Activated CD4-positive, alpha-beta T cell treated with anti-CD3 and anti-CD28 coated beads for 4 hours (primary cell): ENCODE results near the gene GNE.
"Not testable (repeated sequence)": the region's sequence is repeated elsewhere in the genome, so short reads cannot be mapped to it uniquely, and the experiment has no call there.

Experiments
- DNase-seq, 2 donors: peaks; one replicate each; pipeline ENCODE4 v3.0.0-alpha.2; 2020

Gene GNE

GRCh38 chr9:36258208-36258995 is at the start of gene GNE:
GNE (minus strand) TSS chr9:36258448; CDS start chr9:36249355, 9,093 bp downstream.
- peak; percentile 98 for DNase-seq

GRCh38 chr9:36306471-36307306 is 48.4 kb upstream of the GNE start:
- DNase-seq = no peak

GRCh38 chr9:36304366-36304765 is 46.1 kb upstream of the GNE start:
- not testable (repeated sequence) for DNase-seq

GRCh38 chr9:36301227-36301626 is 43.0 kb upstream of the GNE start:
- no peak for DNase-seq

- DNase-seq = no peak
These were observed 40.3 kb upstream of the GNE start for GRCh38 chr9:36298566-36298965.

GRCh38 chr9:36297798-36298197 is 39.5 kb upstream of the GNE start:
- DNase-seq = no peak

- DNase-seq = not testable (repeated sequence)
These were observed 36.7 kb upstream of the GNE start for GRCh38 chr9:36294996-36295395.

GRCh38 chr9:36293918-36294317 is 35.7 kb upstream of the GNE start:
- no peak for DNase-seq

- no peak for DNase-seq
These were observed 34.9 kb upstream of the GNE start for GRCh38 chr9:36293171-36293570.

GRCh38 chr9:36292641-36293040 is 34.4 kb upstream of the GNE start:
- no peak for DNase-seq

- no peak for DNase-seq
These were observed 32.7 kb upstream of the GNE start for GRCh38 chr9:36290996-36291395.

- DNase-seq = no peak
These were observed 31.7 kb upstream of the GNE start for GRCh38 chr9:36289836-36290435.

- no peak for DNase-seq
These were observed 29.8 kb upstream of the GNE start for GRCh38 chr9:36288070-36288469.

- no peak for DNase-seq
These were observed 28.1 kb upstream of the GNE start for GRCh38 chr9:36286388-36286787.

- no peak for DNase-seq
These were observed 26.0 kb upstream of the GNE start for GRCh38 chr9:36284226-36284625.

- DNase-seq = no peak
These were observed 24.0 kb upstream of the GNE start for GRCh38 chr9:36282275-36282674.

- DNase-seq = no peak
These were observed 22.7 kb upstream of the GNE start for GRCh38 chr9:36280989-36281388.

- no peak for DNase-seq
These were observed 20.0 kb upstream of the GNE start for GRCh38 chr9:36278243-36278642.

- no peak for DNase-seq
These were observed 18.5 kb upstream of the GNE start for GRCh38 chr9:36276781-36277181.

GRCh38 chr9:36276254-36276653 is 18.0 kb upstream of the GNE start:
- DNase-seq = no peak

- no peak for DNase-seq
These were observed 16.8 kb upstream of the GNE start for GRCh38 chr9:36275060-36275459.

- not testable (repeated sequence) for DNase-seq
These were observed 15.1 kb upstream of the GNE start for GRCh38 chr9:36273354-36273753.

- no peak for DNase-seq
These were observed 9.8 kb upstream of the GNE start for GRCh38 chr9:36268007-36268427.

GRCh38 chr9:36264896-36265295 is 6.6 kb upstream of the GNE start:
- no peak for DNase-seq
